Measurements from ENCODE around the gene GUK1. TPM values are rescaled to one million over a fixed set of nuclear protein-coding genes. Genes with fewer than 3 reads are reported as not detected.

GUK1 gene
- total and polyA plus RNA-seq, 4 donors = 158 to 476 (median 307) TPM

GRCh38 chr1:228158151-228159007 lies 18.3 kb downstream of the GUK1 start:
- Histone ChIP-seq H3K36me3 (ENCODE audit: control insufficient read depth in 4 of 4, insufficient read depth in 4 of 4, low read length in 4 of 4) (peaks cover 0 to 2% (median 0%) of the 10 kb centered on the region in 4 donors), H3K9me3 (ENCODE audit: control insufficient read depth in 4 of 4, insufficient read depth in 3 of 4, low read length in 3 of 4) (peaks cover 0 to 3% (median 0%) of the 10 kb centered on the region in 4 donors), H3K9ac (ENCODE audit: insufficient read depth in 1 of 2, low read length in 2 of 2) (no peak overlapping the region), H3K4me3 (no peak overlapping the region), H3K4me1 (ENCODE audit: control insufficient read depth in 5 of 5, insufficient read depth in 5 of 5, low read length in 5 of 5) (peaks cover 0 to 31% (median 9%) of the 10 kb centered on the region in 5 donors), H3K27ac (ENCODE audit: low read depth in 1 of 2, low read length in 1 of 2) (peak overlapping the region in 1 of 2 donors; percentile 4), H3K27me3 (ENCODE audit: control insufficient read depth in 3 of 3, insufficient read depth in 3 of 3, low read length in 2 of 3) (peaks cover 0 to 43% (median 25%) of the 10 kb centered on the region in 3 donors)
- WGBS, 2 donors = 66 to 85% methylated on average over 82 to 98 of the region's 98 CpGs
- DNase-seq = no peak
- no peak for TF ChIP-seq CTCF (IDR thresholded peaks at IDR 0.05; ENCODE audit: control extremely low read depth, extremely low read depth)
- ATAC-seq (ENCODE audit: insufficient read depth, low FRiP score) = no peak

GRCh38 chr1:228159008-228159665 lies 19.1 kb downstream of the GUK1 start:
- WGBS, 2 donors = 86 to 91% methylated on average over 13 to 14 of the region's 14 CpGs
- peaks cover 0 to 2% (median 0%) of the 10 kb centered on the region in 4 donors for H3K36me3 ChIP-seq (ENCODE audit: control insufficient read depth in 4 of 4, insufficient read depth in 4 of 4, low read length in 4 of 4)
- no peak for ATAC-seq (ENCODE audit: insufficient read depth, low FRiP score)
- peaks cover 0 to 35% (median 9%) of the 10 kb centered on the region in 5 donors for H3K4me1 ChIP-seq (ENCODE audit: control insufficient read depth in 5 of 5, insufficient read depth in 5 of 5, low read length in 5 of 5)
- peaks cover 0 to 43% (median 25%) of the 10 kb centered on the region in 3 donors for H3K27me3 ChIP-seq (ENCODE audit: control insufficient read depth in 3 of 3, insufficient read depth in 3 of 3, low read length in 2 of 3)
- no peak for DNase-seq
- H3K27ac ChIP-seq (ENCODE audit: low read depth in 1 of 2, low read length in 1 of 2) = no peak overlapping the region
- H3K4me3 ChIP-seq = no peak overlapping the region
- no peak for TF ChIP-seq CTCF (IDR thresholded peaks at IDR 0.05; ENCODE audit: control extremely low read depth, extremely low read depth)
- no peak overlapping the region for H3K9ac ChIP-seq (ENCODE audit: insufficient read depth in 1 of 2, low read length in 2 of 2)
- peaks cover 0 to 3% (median 0%) of the 10 kb centered on the region in 4 donors for H3K9me3 ChIP-seq (ENCODE audit: control insufficient read depth in 4 of 4, insufficient read depth in 3 of 4, low read length in 3 of 4)

GRCh38 chr1:228160201-228160761 lies 20.2 kb downstream of the GUK1 start:
- H3K27me3 ChIP-seq (ENCODE audit: control insufficient read depth in 3 of 3, insufficient read depth in 3 of 3, low read length in 2 of 3) = peaks cover 0 to 43% (median 25%) of the 10 kb centered on the region in 3 donors
- DNase-seq = no peak
- H3K4me1 ChIP-seq (ENCODE audit: control insufficient read depth in 5 of 5, insufficient read depth in 5 of 5, low read length in 5 of 5) = peaks cover 0 to 34% (median 12%) of the 10 kb centered on the region in 5 donors

More at GRCh38 chr1:228160201-228160761, 20.2 kb downstream of the GUK1 start:
- TF ChIP-seq CTCF (IDR thresholded peaks at IDR 0.05; ENCODE audit: control extremely low read depth, extremely low read depth) = no peak
- no peak overlapping the region for H3K4me3 ChIP-seq
- no peak overlapping the region for H3K9ac ChIP-seq (ENCODE audit: insufficient read depth in 1 of 2, low read length in 2 of 2)
- no peak for ATAC-seq (ENCODE audit: insufficient read depth, low FRiP score)
- H3K36me3 ChIP-seq (ENCODE audit: control insufficient read depth in 4 of 4, insufficient read depth in 4 of 4, low read length in 4 of 4) = peaks cover 0 to 2% (median 0%) of the 10 kb centered on the region in 4 donors
- 76 to 91% methylated on average over 12 to 15 of the region's 15 CpGs for WGBS, 2 donors
- H3K9me3 ChIP-seq (ENCODE audit: control insufficient read depth in 4 of 4, insufficient read depth in 3 of 4, low read length in 3 of 4) = peaks cover 0 to 3% (median 0%) of the 10 kb centered on the region in 4 donors
- H3K27ac ChIP-seq (ENCODE audit: low read depth in 1 of 2, low read length in 1 of 2) = peak overlapping the region in 1 of 2 donors; percentile 36
